AG04449 (cell line): Measurements from ENCODE around the gene CCDC167.

Experiments used
- CTCF ChIA-PET: fragments of 350-600 bp; formaldehyde crosslinking; extraction: SDS; loops from one replicate; lab custom pipeline; 2021; ENCODE audit warnings: antibody characterized with exemption; lab: Yijun Ruan, JAX
- POLR2A ChIA-PET: fragments of 400-600, 350-600 bp; formaldehyde crosslinking; extraction: SDS; loops from one replicate; lab custom pipeline; 2020; ENCODE audit warnings: antibody characterized with exemption, inconsistent platforms; lab: Yijun Ruan, JAX
- DNase-seq: peaks from one replicate; pipeline ENCODE4 v3.0.0-alpha.2; 2010; ENCODE audit warnings: low read depth, low spot score
- H3K4me3 ChIP-seq: 2 replicates; pipeline ENCODE4 v1.5.1; 2011; ENCODE audit warnings: low read depth, mild to moderate bottlenecking, control low read depth, low read length
- CTCF ChIP-seq: IDR thresholded peaks from one replicate; pipeline ENCODE4 v1.5.1; 2011; ENCODE audit warnings: mild to moderate bottlenecking, moderate library complexity, low read length, control low read depth, inconsistent platforms; ENCODE audit not compliant: insufficient read depth; ENCODE audit errors: missing control alignments

CCDC167 gene

GRCh38 chr6:37460805-37461204 lies 38.9 kb downstream of the CCDC167 start:
- TF ChIP-seq CTCF, result no peak
- DNase-seq, result no peak
- no peak overlapping the region for H3K4me3 ChIP-seq
- ChIA-PET POLR2A (no interaction called here), CTCF (no interaction called here)

- DNase-seq, result no peak
- TF ChIP-seq CTCF, result no peak
- ChIA-PET CTCF (interaction anchor here (1.1 kb wide), 1 partner anchor 27 kb away, joined by 3 read pairs; the partner anchor contains the start of gene CMTR1), POLR2A (no interaction called here)
- H3K4me3 ChIP-seq, result no peak overlapping the region
Measured at GRCh38 chr6:37459981-37460800, 39.5 kb downstream of the CCDC167 start.

- TF ChIP-seq CTCF, result no peak
- DNase-seq, result peak; percentile 38
- CTCF ChIA-PET, result interaction anchor here (0.8 to 1.5 kb wide), 4 partner anchors 10 to 235 kb away, joined by 3 to 4 read pairs (median 4); no protein-coding TSS in a partner anchor
- POLR2A ChIA-PET, result interaction anchor here (1.9 kb wide), 1 partner anchor 24 kb away, joined by 5 read pairs; the partner anchor contains the start of gene CMTR1
- no peak overlapping the region for H3K4me3 ChIP-seq
Measured at GRCh38 chr6:37456816-37457560, 42.7 kb downstream of the CCDC167 start.

GRCh38 chr6:37456126-37456525 lies 43.6 kb downstream of the CCDC167 start:
- H3K4me3 ChIP-seq, result no peak overlapping the region
- DNase-seq, result peak; percentile 41
- CTCF ChIA-PET, result interaction anchor here (1.4 to 1.5 kb wide), 2 partner anchors 17 to 242 kb away, joined by 3 read pairs; partner anchors contain the start of gene MDGA1
- POLR2A ChIA-PET, result interaction anchor here (1.9 kb wide), 1 partner anchor 23 kb away, joined by 5 read pairs; the partner anchor contains the start of gene CMTR1
- TF ChIP-seq CTCF, result no peak

GRCh38 chr6:37454420-37455140 lies 45.1 kb downstream of the CCDC167 start:
- POLR2A ChIA-PET, result no interaction called here
- TF ChIP-seq CTCF, result no peak
- no peak overlapping the region for H3K4me3 ChIP-seq
- DNase-seq, result no peak
- CTCF ChIA-PET, result interaction anchor here (1.1 to 1.2 kb wide), 2 partner anchors 30 to 112 kb away, joined by 3 to 6 read pairs; no protein-coding TSS in a partner anchor
